ENCODE data around the gene POLG2. TPM values are rescaled to one million over a fixed set of nuclear protein-coding genes. Genes with fewer than 3 reads are reported as not detected.

Gene POLG2
- total and polyA plus RNA-seq, 4 donors: 5.4 to 17.8 (median 11.4) TPM

DNA sequence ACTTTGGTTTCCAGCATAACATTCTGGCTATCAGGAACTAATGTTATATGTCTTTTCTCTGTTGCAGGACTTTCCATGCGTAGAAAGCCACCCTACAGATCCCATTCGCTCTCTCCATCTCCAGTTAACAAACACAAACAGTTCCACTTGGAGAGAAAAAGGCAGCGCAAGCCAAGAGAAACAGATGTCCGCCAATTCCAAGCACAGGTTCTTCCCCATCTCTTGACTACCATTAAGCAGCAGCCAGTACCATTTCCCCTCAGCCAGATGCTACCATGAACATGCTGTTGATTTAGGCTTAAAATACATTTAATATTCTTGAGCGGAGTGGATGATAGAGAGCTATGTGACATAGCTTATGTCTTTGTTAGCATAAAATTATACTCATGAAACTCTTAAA is 32.4 kb upstream of the POLG2 start:
- TF ChIP-seq, protein P1, sequence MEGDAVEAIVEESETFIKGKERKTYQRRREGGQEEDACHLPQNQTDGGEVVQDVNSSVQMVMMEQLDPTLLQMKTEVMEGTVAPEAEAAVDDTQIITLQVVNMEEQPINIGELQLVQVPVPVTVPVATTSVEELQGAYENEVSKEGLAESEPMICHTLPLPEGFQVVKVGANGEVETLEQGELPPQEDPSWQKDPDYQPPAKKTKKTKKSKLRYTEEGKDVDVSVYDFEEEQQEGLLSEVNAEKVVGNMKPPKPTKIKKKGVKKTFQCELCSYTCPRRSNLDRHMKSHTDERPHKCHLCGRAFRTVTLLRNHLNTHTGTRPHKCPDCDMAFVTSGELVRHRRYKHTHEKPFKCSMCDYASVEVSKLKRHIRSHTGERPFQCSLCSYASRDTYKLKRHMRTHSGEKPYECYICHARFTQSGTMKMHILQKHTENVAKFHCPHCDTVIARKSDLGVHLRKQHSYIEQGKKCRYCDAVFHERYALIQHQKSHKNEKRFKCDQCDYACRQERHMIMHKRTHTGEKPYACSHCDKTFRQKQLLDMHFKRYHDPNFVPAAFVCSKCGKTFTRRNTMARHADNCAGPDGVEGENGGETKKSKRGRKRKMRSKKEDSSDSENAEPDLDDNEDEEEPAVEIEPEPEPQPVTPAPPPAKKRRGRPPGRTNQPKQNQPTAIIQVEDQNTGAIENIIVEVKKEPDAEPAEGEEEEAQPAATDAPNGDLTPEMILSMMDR (IDR thresholded peaks at IDR 0.05; ENCODE audit: control extremely low read depth, extremely low read depth): no peak
- peaks cover 30 to 70% (median 45%) of the 10 kb centered on the region in 4 donors for H3K36me3 ChIP-seq (ENCODE audit: control insufficient read depth in 4 of 4, insufficient read depth in 4 of 4, low read length in 4 of 4)
- WGBS, 2 donors: 98 to 99% methylated on average over 5 of the region's 5 CpGs

DNA sequence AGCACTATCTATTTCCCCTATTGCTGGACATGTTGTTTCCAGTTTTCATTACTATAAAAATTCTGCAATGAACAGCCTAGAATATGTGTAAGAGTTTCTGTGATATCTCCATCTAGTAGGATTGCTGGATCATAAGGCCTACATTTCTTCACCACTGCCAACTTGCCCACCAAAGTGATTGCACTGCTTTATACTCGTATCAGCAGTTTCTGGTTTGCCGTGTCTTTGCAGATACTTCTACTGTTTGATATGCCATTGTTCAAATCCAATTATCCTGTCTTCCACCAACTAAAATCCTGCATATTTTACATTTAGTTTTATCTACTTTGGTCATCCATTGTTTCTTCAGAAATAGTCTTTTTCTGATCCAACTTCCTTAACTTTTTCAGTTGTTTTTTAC is 31.1 kb upstream of the POLG2 start:
- DNase-seq: no peak
- Histone ChIP-seq H3K27me3 (ENCODE audit: control insufficient read depth in 3 of 3, insufficient read depth in 3 of 3, low read length in 2 of 3) (no peaks in the 10 kb centered on the region), H3K9me3 (ENCODE audit: control insufficient read depth in 4 of 4, insufficient read depth in 3 of 4, low read length in 3 of 4) (no peaks in the 10 kb centered on the region), H3K4me3 (no peak overlapping the region), H3K9ac (ENCODE audit: insufficient read depth in 1 of 2, low read length in 2 of 2) (no peak overlapping the region), H3K27ac (ENCODE audit: low read depth in 1 of 2, low read length in 1 of 2) (no peak overlapping the region), H3K4me1 (ENCODE audit: control insufficient read depth in 5 of 5, insufficient read depth in 5 of 5, low read length in 5 of 5) (no peaks in the 10 kb centered on the region), H3K36me3 (ENCODE audit: control insufficient read depth in 4 of 4, insufficient read depth in 4 of 4, low read length in 4 of 4) (peaks cover 24 to 65% (median 44%) of the 10 kb centered on the region in 4 donors)
- no peak for ATAC-seq (ENCODE audit: insufficient read depth, low FRiP score)
- 94 to 100% methylated on average over 2 of the region's 2 CpGs for WGBS, 2 donors
- TF ChIP-seq, protein P1 (IDR thresholded peaks at IDR 0.05; ENCODE audit: control extremely low read depth, extremely low read depth): no peak

More for the DNA sequence above, 32.4 kb upstream of the POLG2 start:
- no peaks in the 10 kb centered on the region for H3K9me3 ChIP-seq (ENCODE audit: control insufficient read depth in 4 of 4, insufficient read depth in 3 of 4, low read length in 3 of 4)
- H3K4me3 ChIP-seq: no peak overlapping the region
- H3K27me3 ChIP-seq (ENCODE audit: control insufficient read depth in 3 of 3, insufficient read depth in 3 of 3, low read length in 2 of 3): no peaks in the 10 kb centered on the region
- H3K9ac ChIP-seq (ENCODE audit: insufficient read depth in 1 of 2, low read length in 2 of 2): no peak overlapping the region
- H3K4me1 ChIP-seq (ENCODE audit: control insufficient read depth in 5 of 5, insufficient read depth in 5 of 5, low read length in 5 of 5): no peaks in the 10 kb centered on the region
- ATAC-seq (ENCODE audit: insufficient read depth, low FRiP score) (no peak), DNase-seq (no peak)
- H3K27ac ChIP-seq (ENCODE audit: low read depth in 1 of 2, low read length in 1 of 2): no peak overlapping the region

DNA sequence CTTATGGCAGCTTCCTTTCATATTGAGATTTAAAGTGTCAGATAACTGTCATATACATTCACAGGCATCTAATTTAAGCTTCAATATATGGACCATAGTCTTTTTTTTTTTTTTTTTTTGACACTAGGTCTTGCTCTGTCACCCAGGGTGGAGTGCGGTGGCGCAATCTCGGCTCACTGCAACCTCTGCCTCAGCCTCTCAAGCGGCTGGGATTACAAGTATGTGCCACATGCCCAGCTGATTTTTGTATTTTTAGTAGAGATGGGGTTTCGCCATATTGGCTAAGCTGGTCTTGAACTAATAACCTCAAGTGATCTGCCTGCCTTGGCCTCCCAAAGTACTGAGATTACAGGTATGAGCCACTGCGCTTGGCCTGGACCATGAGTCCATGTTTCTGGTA is 23.5 kb upstream of the POLG2 start:
- Histone ChIP-seq H3K27ac (ENCODE audit: low read depth in 1 of 2, low read length in 1 of 2) (no peak overlapping the region), H3K9me3 (ENCODE audit: control insufficient read depth in 4 of 4, insufficient read depth in 3 of 4, low read length in 3 of 4) (no peaks in the 10 kb centered on the region), H3K4me3 (no peak overlapping the region), H3K9ac (ENCODE audit: insufficient read depth in 1 of 2, low read length in 2 of 2) (no peak overlapping the region), H3K36me3 (ENCODE audit: control insufficient read depth in 4 of 4, insufficient read depth in 4 of 4, low read length in 4 of 4) (peaks cover 15 to 51% (median 34%) of the 10 kb centered on the region in 4 donors), H3K27me3 (ENCODE audit: control insufficient read depth in 3 of 3, insufficient read depth in 3 of 3, low read length in 2 of 3) (no peaks in the 10 kb centered on the region), H3K4me1 (ENCODE audit: control insufficient read depth in 5 of 5, insufficient read depth in 5 of 5, low read length in 5 of 5) (no peaks in the 10 kb centered on the region)
- DNase-seq (no peak), ATAC-seq (ENCODE audit: insufficient read depth, low FRiP score) (no peak)
- TF ChIP-seq, protein P1 (IDR thresholded peaks at IDR 0.05; ENCODE audit: control extremely low read depth, extremely low read depth): no peak
- 78 to 91% methylated on average over 6 of the region's 6 CpGs for whole genome bisulfite sequencing, 2 donors

DNA sequence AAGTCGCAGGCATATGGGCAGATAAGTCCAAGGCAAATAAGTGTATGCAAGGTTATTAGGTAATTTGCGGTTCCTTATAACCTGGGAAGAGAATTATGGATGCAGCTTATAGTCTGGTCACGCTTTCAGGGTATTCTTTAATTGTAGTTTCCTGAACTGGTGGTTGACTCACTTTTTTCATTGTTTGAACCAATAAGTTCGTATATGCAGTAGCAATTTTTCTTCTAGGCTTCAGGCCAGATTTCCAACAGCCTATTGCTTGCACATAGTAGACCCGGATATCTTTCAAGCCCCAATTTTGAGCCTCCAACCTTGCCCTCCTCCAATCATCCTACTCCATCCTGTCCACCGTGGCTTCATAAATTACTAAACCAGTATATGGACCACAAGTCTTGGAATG is 22.7 kb upstream of the POLG2 start:
- H3K4me1 ChIP-seq (ENCODE audit: control insufficient read depth in 5 of 5, insufficient read depth in 5 of 5, low read length in 5 of 5): no peaks in the 10 kb centered on the region
- H3K9me3 ChIP-seq (ENCODE audit: control insufficient read depth in 4 of 4, insufficient read depth in 3 of 4, low read length in 3 of 4): no peaks in the 10 kb centered on the region
- no peak for ATAC-seq (ENCODE audit: insufficient read depth, low FRiP score)
- TF ChIP-seq, protein P1 (IDR thresholded peaks at IDR 0.05; ENCODE audit: control extremely low read depth, extremely low read depth): no peak
- H3K27ac ChIP-seq (ENCODE audit: low read depth in 1 of 2, low read length in 1 of 2): no peak overlapping the region
- H3K36me3 ChIP-seq (ENCODE audit: control insufficient read depth in 4 of 4, insufficient read depth in 4 of 4, low read length in 4 of 4): peaks cover 13 to 59% (median 39%) of the 10 kb centered on the region in 4 donors
- no peak overlapping the region for H3K9ac ChIP-seq (ENCODE audit: insufficient read depth in 1 of 2, low read length in 2 of 2)
- DNase-seq: no peak
- WGBS, 2 donors: 95 to 97% methylated on average over 6 of the region's 6 CpGs
- no peaks in the 10 kb centered on the region for H3K27me3 ChIP-seq (ENCODE audit: control insufficient read depth in 3 of 3, insufficient read depth in 3 of 3, low read length in 2 of 3)
- no peak overlapping the region for H3K4me3 ChIP-seq
